ENCODE measurements around the gene INPP4A.

The INPP4A gene

GRCh38 chr2:98476192-98476868 lies 31.7 kb downstream of the INPP4A start:
- no peak for DNase-seq

GRCh38 chr2:98477036-98477435 lies 32.4 kb downstream of the INPP4A start:
- DNase-seq: no peak

- DNase-seq: no peak
Measured at GRCh38 chr2:98477506-98477905, 32.8 kb downstream of the INPP4A start.

GRCh38 chr2:98478088-98478551 lies 33.5 kb downstream of the INPP4A start:
- DNase-seq: no peak

GRCh38 chr2:98478907-98479306 lies 34.2 kb downstream of the INPP4A start:
- DNase-seq: peak in 3 of 6 experiments; percentile 19 to 36 (median 29)

- DNase-seq: no peak
Measured at GRCh38 chr2:98479371-98479770, 34.7 kb downstream of the INPP4A start.

GRCh38 chr2:98479959-98480524 lies 35.4 kb downstream of the INPP4A start:
- peak in 4 of 6 experiments; percentile 14 to 29 (median 20) for DNase-seq

GRCh38 chr2:98480598-98480997 lies 35.9 kb downstream of the INPP4A start:
- DNase-seq: no peak

GRCh38 chr2:98482362-98482761 lies 37.7 kb downstream of the INPP4A start:
- DNase-seq: no peak

GRCh38 chr2:98483257-98483861 lies 38.7 kb downstream of the INPP4A start:
- DNase-seq: no peak

GRCh38 chr2:98484121-98484557 lies 39.5 kb downstream of the INPP4A start:
- DNase-seq: no peak

GRCh38 chr2:98484652-98485452 lies 40.2 kb downstream of the INPP4A start:
- peak in 3 of 6 experiments; percentile 24 to 57 (median 54) for DNase-seq

- DNase-seq: no peak
Measured at GRCh38 chr2:98485453-98485755, 40.7 kb downstream of the INPP4A start.

GRCh38 chr2:98486374-98486981 lies 41.8 kb downstream of the INPP4A start:
- no peak for DNase-seq

- no peak for DNase-seq
Measured at GRCh38 chr2:98487101-98487805, 42.6 kb downstream of the INPP4A start.

- peak; percentile 18 to 65 (median 32) for DNase-seq
Measured at GRCh38 chr2:98487806-98488189, 43.1 kb downstream of the INPP4A start.

- no peak for DNase-seq
Measured at GRCh38 chr2:98488252-98488651, 43.6 kb downstream of the INPP4A start.

- DNase-seq: no peak
Measured at GRCh38 chr2:98489486-98489885, 44.8 kb downstream of the INPP4A start.

- no peak for DNase-seq
Measured at GRCh38 chr2:98489971-98490962, 45.6 kb downstream of the INPP4A start.

- DNase-seq: no peak
Measured at GRCh38 chr2:98492441-98492840, 47.8 kb downstream of the INPP4A start.

GRCh38 chr2:98494699-98495098 lies 50.0 kb downstream of the INPP4A start:
- no peak for DNase-seq
